Glutamatergic neuron (in vitro differentiated cells): Measurements from ENCODE around the gene WWTR1. TPM values are rescaled to one million over a fixed set of nuclear protein-coding genes. Genes with fewer than 3 reads are reported as not detected.
A peak's percentile ranks its signal among the peaks of the same experiment; 100 is the strongest.

Experiments used
- DNase-seq: peaks from one replicate; pipeline ENCODE4 v3.0.0; 2022
- H3K27ac Mint-ChIP-seq: one replicate; pipeline ENCODE4 v1.8.0; 2020; ENCODE audit warnings: mild to moderate bottlenecking, mixed read lengths, inconsistent platforms; ENCODE audit not compliant: unreplicated experiment
- H3K27me3 Mint-ChIP-seq: one replicate; pipeline ENCODE4 v1.8.0; 2020; ENCODE audit warnings: mild to moderate bottlenecking, moderate library complexity, mixed read lengths, inconsistent platforms; ENCODE audit not compliant: unreplicated experiment
- H3K36me3 Mint-ChIP-seq: one replicate; pipeline ENCODE4 v1.8.0; 2020; ENCODE audit warnings: mild to moderate bottlenecking, mixed read lengths, inconsistent platforms; ENCODE audit not compliant: unreplicated experiment
- H3K4me1 Mint-ChIP-seq: one replicate; pipeline ENCODE4 v1.8.0; 2020; ENCODE audit warnings: mild to moderate bottlenecking, low read depth, mixed read lengths, inconsistent platforms; ENCODE audit not compliant: unreplicated experiment
- H3K4me3 Mint-ChIP-seq: one replicate; pipeline ENCODE4 v1.8.0; 2020; ENCODE audit warnings: mild to moderate bottlenecking, mixed read lengths, inconsistent platforms; ENCODE audit not compliant: unreplicated experiment
- H3K9me3 Mint-ChIP-seq: one replicate; pipeline ENCODE4 v1.8.0; 2020; ENCODE audit warnings: mild to moderate bottlenecking, moderate library complexity, mixed read lengths, inconsistent platforms; ENCODE audit not compliant: unreplicated experiment
- CTCF ChIP-seq: fragments of 200-600 bp; sonication (generic); IDR thresholded peaks from one replicate; pipeline ENCODE4 v1.5.0; 2021; ENCODE audit not compliant: partially characterized antibody, unreplicated experiment
- total RNA-seq: library from RNA; stranded (reverse); fragmentation: NEBNext Ultra II Directional; extraction: Animal tissue kit (Norgen Biotek cat#: 25700); gene quantifications from one replicate; pipeline ENCODE4 v1.2.1, GENCODE V29; 2021; ENCODE audit not compliant: unreplicated experiment

WWTR1 gene
- total RNA-seq, 1 donor from 2014 or later: 2.3 TPM

- H3K4me3 Mint-ChIP-seq: no peak overlapping the region
- DNase-seq: peak; percentile 46
- no peak for TF ChIP-seq CTCF
- H3K4me1 Mint-ChIP-seq: peaks cover 29% of the 10 kb centered on the region
- peak overlapping the region; percentile 1 for H3K27ac Mint-ChIP-seq
- H3K27me3 Mint-ChIP-seq: no peaks in the 10 kb centered on the region
- no peaks in the 10 kb centered on the region for H3K36me3 Mint-ChIP-seq
- H3K9me3 Mint-ChIP-seq: no peaks in the 10 kb centered on the region
Measured at GRCh38 chr3:149555927-149556326, 101.9 kb downstream of the WWTR1 start.

GRCh38 chr3:149554826-149555225 lies 103.0 kb downstream of the WWTR1 start:
- H3K27me3 Mint-ChIP-seq: no peaks in the 10 kb centered on the region
- no peak for TF ChIP-seq CTCF
- no peak overlapping the region for H3K4me3 Mint-ChIP-seq
- H3K4me1 Mint-ChIP-seq: peaks cover 26% of the 10 kb centered on the region
- peak overlapping the region; percentile 76 for H3K27ac Mint-ChIP-seq
- no peak for DNase-seq
- H3K36me3 Mint-ChIP-seq: no peaks in the 10 kb centered on the region
- H3K9me3 Mint-ChIP-seq: no peaks in the 10 kb centered on the region

GRCh38 chr3:149553781-149554451 lies 103.9 kb downstream of the WWTR1 start:
- no peak for TF ChIP-seq CTCF
- H3K4me1 Mint-ChIP-seq: peaks cover 26% of the 10 kb centered on the region
- no peaks in the 10 kb centered on the region for H3K9me3 Mint-ChIP-seq
- no peak overlapping the region for H3K4me3 Mint-ChIP-seq
- no peaks in the 10 kb centered on the region for H3K36me3 Mint-ChIP-seq
- H3K27ac Mint-ChIP-seq: peak overlapping the region; percentile 84
- no peak for DNase-seq
- no peaks in the 10 kb centered on the region for H3K27me3 Mint-ChIP-seq

GRCh38 chr3:149552700-149553099 lies 105.1 kb downstream of the WWTR1 start:
- no peak for TF ChIP-seq CTCF
- H3K36me3 Mint-ChIP-seq: no peaks in the 10 kb centered on the region
- DNase-seq: no peak
- H3K4me3 Mint-ChIP-seq: no peak overlapping the region
- H3K9me3 Mint-ChIP-seq: no peaks in the 10 kb centered on the region
- peak overlapping the region; percentile 52 for H3K27ac Mint-ChIP-seq
- H3K4me1 Mint-ChIP-seq: peaks cover 27% of the 10 kb centered on the region
- no peaks in the 10 kb centered on the region for H3K27me3 Mint-ChIP-seq

GRCh38 chr3:149551500-149551899 lies 106.3 kb downstream of the WWTR1 start:
- no peaks in the 10 kb centered on the region for H3K9me3 Mint-ChIP-seq
- no peak overlapping the region for H3K27ac Mint-ChIP-seq
- no peak overlapping the region for H3K4me3 Mint-ChIP-seq
- H3K27me3 Mint-ChIP-seq: no peaks in the 10 kb centered on the region
- DNase-seq: no peak
- peaks cover 26% of the 10 kb centered on the region for H3K4me1 Mint-ChIP-seq
- TF ChIP-seq CTCF: no peak
- H3K36me3 Mint-ChIP-seq: no peaks in the 10 kb centered on the region
